22Rv1 (cell line): ENCODE data around the gene SHISA3.

ENCODE experiments used
- CTCF ChIP-seq: fragments of 450-650 bp; IDR thresholded peaks from 2 replicates; pipeline ENCODE4 v1.5.1; 2017; ENCODE audit warnings: mild to moderate bottlenecking
- ZFX ChIP-seq: fragments of 450-650 bp; IDR thresholded peaks from 2 replicates; pipeline ENCODE4 v1.6.1; 2017; ENCODE audit warnings: antibody characterized with exemption, borderline replicate concordance

GRCh38 chr4:42390622-42391354, 6.5 kb upstream of the SHISA3 start:
- TF ChIP-seq ZFX (no peak), CTCF (no peak)
